DND-41 (cell line): Measurements from ENCODE around the gene CCSAP.

Source experiments
- EZH2 ChIP-seq: IDR thresholded peaks from 3 replicates; pipeline ENCODE4 v1.6.1; 2012; ENCODE audit warnings: borderline replicate concordance, low read depth, mild to moderate bottlenecking, moderate library complexity, low read length, inconsistent platforms; ENCODE audit not compliant: severe bottlenecking
- TF ChIP-seq, protein P1 (sequence below): IDR thresholded peaks from 2 replicates; pipeline ENCODE4 v1.5.1; 2012; ENCODE audit warnings: borderline replicate concordance, low read length, moderate library complexity, mild to moderate bottlenecking; ENCODE audit not compliant: poor library complexity, severe bottlenecking; ENCODE audit errors: extremely low read depth

DNA sequence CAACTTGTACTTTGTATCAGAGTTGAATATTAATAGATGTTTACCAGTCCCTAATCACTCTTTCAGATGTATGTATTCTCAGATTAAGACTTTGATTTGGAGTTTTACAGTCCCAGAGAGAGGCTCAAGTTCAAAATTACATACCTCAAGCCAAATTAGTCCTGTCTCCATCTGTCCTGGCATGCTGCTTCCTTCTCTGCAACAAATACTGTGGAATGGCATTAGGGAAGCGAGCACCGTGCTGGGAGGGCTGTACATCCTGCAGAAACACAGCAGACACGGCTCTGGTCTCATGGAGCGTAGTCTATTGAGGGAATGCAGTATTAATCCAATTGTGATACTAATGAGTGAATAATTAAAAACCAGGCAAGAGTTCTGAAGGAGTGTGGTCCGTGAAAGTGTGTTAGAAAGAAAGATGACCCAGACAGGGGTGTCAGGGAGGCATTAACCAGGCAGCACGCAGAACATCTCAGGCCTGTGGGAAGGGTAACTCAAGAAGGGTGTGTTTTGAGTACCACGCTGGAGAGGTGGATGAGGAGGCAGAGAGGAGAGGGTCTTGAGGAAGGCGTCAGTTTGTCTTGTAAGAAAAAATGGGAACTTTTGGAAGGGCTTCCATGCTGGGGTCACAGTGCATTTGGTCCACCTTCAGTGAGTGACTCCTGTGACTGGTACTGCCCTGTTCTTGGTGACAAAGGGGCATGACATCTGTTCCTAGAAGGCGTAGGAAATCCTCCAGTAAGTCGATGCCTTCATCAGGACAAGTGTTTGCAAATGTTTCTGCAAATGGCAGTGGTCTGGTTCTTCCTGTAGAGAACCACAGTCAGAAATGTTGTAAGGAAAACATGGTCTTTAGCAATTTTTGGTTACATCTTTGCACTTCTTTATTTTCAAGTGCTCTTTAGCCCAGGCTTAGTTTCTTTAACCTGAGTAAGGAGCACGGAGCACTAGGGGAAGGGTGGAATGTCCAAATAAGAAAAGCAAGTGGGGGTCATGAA is 70.4 kb downstream of the CCSAP start:
- TF ChIP-seq, protein P1, sequence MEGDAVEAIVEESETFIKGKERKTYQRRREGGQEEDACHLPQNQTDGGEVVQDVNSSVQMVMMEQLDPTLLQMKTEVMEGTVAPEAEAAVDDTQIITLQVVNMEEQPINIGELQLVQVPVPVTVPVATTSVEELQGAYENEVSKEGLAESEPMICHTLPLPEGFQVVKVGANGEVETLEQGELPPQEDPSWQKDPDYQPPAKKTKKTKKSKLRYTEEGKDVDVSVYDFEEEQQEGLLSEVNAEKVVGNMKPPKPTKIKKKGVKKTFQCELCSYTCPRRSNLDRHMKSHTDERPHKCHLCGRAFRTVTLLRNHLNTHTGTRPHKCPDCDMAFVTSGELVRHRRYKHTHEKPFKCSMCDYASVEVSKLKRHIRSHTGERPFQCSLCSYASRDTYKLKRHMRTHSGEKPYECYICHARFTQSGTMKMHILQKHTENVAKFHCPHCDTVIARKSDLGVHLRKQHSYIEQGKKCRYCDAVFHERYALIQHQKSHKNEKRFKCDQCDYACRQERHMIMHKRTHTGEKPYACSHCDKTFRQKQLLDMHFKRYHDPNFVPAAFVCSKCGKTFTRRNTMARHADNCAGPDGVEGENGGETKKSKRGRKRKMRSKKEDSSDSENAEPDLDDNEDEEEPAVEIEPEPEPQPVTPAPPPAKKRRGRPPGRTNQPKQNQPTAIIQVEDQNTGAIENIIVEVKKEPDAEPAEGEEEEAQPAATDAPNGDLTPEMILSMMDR, result no peak
- no peak for TF ChIP-seq EZH2
